IPS-NIHi11 (cell line): ENCODE data around the gene NEGR1.

Experiments
- DNase-seq: peaks from one replicate; pipeline ENCODE4 v3.0.0; 2012; ENCODE audit warnings: mixed read lengths, low spot score

The NEGR1 gene

GRCh38 chr1:71464016-71464415 lies 818.3 kb downstream of the NEGR1 start:
- DNase-seq = no peak

- no peak for DNase-seq
These were observed 819.2 kb downstream of the NEGR1 start for GRCh38 chr1:71463144-71463543.

GRCh38 chr1:71462247-71462646 lies 820.1 kb downstream of the NEGR1 start:
- DNase-seq = peak; percentile 74

DNA sequence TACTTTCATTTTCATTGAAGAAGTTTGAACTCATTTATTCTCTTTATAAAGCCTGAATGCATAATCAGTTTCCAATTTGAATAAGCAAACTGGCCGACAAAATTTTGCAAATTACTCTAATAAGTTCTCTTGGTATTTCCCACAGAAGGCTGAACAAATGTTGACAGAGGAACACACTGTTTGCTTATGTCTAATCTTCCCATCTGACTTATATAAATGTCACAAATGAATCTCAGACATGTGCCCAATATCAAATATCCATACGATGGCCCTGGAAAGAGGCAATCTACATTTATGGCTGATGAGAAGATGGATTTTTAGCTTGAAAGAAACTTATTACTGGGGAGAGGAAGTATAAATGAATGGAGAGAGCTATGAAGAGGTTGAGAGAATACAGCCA lies 820.9 kb downstream of the NEGR1 start:
- DNase-seq = no peak

DNA sequence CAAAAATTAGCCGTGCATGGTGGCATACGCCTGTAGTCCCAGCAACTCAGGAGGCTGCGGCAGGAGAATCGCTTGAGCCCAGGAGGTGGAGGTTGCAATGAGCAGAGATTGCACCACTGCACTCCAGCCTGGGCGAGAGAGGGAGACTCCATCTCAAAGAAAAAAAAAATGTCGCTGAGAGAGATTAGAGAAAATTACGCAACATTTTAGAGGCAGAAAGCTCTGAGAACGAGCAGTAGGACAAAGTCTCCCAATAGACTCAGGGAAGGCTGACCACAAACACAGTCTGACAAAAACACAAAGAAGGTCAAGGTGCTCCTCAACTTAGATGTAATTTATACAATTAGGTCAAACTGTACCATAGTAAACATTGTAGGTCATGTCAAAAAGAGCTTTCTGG lies 833.9 kb downstream of the NEGR1 start:
- no peak for DNase-seq

DNA sequence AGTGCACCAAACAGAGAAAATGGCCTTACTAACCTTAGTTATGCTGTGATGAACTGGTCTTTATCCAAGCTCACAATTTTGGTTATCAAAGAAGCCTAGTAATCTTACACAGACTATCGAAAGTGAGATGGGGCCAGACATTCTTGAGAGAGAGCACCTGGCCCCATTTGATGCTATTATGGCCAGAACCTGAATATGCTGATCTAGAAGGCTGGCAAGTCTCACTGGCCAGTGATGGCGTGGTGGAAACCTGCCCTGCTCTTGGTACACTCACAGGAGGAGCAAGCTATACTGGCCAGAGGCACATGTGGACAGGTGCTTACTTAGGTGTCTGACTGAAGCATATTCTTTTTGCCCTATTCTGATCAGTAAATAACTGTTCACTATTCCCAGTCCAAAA lies 843.7 kb downstream of the NEGR1 start:
- no peak for DNase-seq

GRCh38 chr1:71435951-71436350 lies 846.4 kb downstream of the NEGR1 start:
- DNase-seq = no peak

- DNase-seq = no peak
These were observed 848.1 kb downstream of the NEGR1 start for GRCh38 chr1:71434240-71434639.

- DNase-seq = no peak
These were observed 854.3 kb downstream of the NEGR1 start for GRCh38 chr1:71428029-71428428.

DNA sequence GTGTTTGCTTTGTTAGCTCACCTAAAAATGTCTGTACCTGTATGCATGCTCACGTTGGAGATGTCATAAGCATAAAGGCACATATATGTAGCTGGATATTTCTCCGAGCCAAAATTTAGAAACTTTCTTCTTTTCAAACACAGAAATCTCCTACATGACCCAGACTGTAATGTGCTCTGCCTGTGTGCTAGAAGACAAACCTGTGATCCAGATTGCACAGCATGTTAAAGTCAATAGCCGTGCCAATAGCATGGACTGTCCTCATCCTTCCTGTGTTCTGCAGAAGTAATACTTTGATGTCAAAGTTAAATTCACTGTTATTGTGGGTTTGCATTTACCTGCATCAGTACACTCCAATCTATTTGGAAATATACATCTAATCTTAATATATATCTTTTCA lies 855.3 kb downstream of the NEGR1 start:
- DNase-seq = no peak

DNA sequence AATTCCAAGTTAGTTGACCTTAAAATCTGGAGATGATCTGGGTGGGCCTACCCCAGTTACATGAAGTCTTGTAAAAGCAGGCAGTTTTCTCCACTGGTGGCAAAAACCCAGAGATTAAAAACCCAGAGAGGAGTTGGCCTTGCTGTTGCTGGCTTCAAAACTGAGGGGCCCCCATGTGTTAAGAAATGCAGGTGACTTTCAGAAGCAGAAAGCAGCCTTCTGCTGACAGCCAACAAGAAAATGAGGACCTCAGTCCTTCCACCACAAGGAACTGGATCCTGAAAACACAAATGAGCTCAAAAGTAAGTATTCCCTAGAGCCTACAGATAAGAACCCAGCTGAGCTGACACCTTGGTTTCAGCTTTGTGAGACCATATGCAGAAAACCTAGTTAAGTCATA lies 857.8 kb downstream of the NEGR1 start:
- no peak for DNase-seq

- DNase-seq = no peak
These were observed 860.1 kb downstream of the NEGR1 start for GRCh38 chr1:71422221-71422620.

DNA sequence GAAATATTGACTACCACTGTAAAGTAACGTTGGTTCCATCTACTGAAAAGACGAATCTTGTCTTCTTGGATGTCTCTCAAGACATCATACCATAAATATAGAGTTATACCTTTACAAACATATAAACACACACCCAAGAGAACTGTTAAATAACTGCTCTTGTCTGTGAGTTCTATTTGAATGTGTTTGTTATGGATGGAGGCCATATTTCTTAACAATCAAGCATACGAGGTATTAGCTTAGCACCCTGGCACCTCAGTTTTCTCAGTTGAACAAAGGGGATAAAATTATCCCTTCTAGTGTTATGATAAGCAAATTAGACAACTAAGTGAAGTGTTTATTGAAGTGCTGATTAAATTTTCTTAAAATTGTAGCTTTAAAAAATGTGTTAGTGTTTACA lies 864.9 kb downstream of the NEGR1 start:
- no peak for DNase-seq

- DNase-seq = no peak
These were observed 868.2 kb downstream of the NEGR1 start for GRCh38 chr1:71414179-71414578.

DNA sequence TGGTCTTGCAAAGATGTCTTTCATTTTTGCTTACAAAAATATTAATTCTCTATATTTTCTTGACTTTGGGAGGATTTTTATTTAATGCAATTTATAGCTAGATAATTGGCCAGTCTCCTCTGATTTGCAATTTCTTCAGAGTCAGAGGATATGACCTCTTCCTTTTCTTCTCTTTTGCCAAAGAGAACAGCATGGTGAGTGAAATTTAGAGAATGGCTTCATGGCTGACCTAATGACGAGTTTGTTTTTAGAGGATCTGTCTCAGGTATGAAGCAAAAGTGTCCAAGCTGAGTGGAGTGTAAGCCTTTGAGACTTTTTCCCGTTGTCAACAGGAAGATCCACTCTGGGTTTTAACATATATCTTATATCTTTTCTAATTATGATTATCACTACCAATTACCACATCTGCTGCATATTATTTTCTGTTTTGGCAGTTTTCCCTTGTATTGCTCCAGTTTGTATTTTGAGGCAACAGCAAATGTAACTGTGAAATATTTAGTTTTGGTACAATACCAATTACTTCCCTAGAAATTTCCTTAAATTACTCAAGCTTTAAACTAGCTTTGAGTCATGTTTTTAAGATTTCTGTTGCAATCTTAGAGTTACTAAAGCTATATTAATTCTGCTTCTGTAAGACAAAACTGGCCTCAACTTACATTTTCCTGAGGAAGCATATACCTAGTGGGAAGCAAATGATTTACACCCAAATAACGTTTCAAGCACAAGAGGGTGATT lies 868.7 kb downstream of the NEGR1 start:
- DNase-seq = no peak

DNA sequence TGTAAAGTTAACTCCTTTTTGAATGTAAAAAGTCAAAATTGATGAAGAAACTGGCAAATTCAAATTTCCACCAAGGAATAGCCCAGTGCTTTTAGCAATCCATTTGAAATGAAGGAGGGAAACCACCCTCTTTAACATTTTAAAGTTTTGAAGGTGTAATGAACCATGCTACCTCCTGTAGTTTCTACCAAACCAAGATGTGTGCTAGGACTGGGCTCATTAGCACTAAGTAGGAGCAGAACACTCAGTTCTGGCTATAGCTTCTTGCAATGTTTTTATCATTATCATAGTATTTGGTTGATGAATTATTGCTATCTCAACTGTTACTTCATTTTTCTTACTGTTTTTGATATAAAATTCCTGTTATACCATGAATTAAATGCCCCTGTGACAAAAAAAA lies 882.3 kb downstream of the NEGR1 start:
- no peak for DNase-seq

DNA sequence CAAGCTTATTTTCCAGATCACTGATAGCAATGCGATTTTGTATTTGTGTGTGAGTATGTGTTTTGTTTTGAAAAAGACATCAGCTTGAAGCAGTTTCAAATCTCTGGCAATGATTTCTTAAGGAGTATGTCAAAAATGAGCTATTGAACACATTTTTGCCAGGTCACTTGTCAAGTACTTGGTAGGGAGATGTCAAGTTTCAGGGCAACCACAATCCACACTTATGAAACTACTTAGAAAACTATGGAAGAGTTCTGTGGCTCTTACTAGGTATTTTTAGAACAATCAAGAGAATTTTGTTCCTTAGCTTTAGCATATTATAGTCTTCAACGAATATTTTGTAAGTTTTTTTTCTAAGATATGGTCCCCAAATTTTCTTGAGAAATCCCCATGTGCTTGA lies 882.7 kb downstream of the NEGR1 start:
- DNase-seq = no peak

DNA sequence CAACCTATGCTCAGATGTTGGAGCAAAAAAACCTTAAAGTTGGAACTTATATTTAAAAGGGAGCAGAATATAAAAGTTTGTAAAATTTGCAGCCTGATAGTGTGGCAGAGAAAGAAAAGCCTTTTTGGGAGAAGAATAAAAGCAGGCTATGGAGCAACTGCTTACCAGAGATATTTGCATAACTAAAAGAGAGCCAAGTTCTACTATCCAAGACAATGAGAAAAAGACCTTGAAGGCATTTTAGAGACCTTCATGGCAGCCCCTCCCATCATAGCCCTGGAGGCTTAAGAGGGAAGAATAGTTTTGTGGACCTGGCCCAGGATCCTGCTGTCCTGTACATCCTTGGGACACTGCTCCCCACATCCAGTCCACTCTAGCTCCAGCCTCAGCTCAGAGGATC lies 889.0 kb downstream of the NEGR1 start:
- peak; percentile 25 for DNase-seq

GRCh38 chr1:71390518-71390917 lies 891.8 kb downstream of the NEGR1 start:
- no peak for DNase-seq

DNA sequence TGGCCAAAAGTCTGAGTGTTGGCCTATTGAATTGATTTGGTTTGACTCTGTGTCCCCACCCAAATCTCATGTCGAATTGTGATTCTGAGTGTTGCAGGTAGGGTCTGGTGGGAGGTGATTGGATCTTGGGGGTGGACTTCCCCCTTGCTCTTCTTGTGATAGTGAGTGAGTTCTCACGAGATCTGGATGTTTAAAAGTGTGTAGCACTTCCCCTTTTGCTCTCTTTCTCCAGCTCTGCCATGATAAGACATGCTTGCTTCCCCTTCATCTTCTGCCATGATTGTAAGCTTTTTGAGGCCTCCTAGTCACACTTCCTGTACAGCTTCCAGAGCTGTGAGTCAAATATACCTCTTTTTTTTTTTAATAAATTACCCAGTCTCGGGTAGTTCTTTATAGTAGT lies 904.5 kb downstream of the NEGR1 start:
- no peak for DNase-seq

- DNase-seq = no peak
These were observed 909.8 kb downstream of the NEGR1 start for GRCh38 chr1:71372496-71372895.

DNA sequence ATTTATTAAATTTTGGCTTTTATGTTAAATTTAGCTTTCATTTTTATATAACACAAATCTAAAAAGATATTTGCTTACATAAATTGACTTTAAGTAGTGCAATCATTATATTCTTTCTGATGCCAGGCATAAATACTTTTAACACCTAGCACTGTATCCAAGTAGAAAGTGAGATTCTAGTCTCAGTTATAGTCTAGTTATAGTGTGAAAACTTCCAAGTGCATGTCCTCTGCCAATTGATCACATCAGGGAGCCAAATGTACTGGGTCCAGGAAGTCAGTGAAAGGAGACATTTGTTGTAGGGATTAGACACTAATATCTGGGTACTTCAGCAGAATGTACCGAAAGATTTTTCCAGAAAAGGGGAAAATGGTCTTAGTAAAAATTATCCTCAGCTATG lies 910.8 kb downstream of the NEGR1 start:
- DNase-seq = no peak

DNA sequence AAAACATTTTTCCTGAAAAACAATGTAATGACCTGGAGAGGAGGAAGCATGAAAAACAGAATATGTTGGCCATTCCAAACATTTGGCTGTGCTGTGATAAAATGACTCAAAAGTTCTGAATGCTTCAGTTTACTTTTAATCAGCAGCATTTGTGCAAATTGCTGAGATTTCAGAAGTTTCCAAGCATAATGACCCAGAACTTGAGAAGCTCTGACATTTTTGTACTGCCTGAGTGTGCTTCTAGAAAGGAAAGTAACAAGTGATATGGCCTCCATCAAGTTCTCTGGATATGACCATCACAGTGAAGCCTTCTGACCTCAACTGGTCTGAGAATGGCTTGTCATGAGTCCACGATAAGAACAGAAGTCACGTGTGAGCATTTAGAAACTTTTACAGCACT lies 918.1 kb downstream of the NEGR1 start:
- DNase-seq = no peak

DNA sequence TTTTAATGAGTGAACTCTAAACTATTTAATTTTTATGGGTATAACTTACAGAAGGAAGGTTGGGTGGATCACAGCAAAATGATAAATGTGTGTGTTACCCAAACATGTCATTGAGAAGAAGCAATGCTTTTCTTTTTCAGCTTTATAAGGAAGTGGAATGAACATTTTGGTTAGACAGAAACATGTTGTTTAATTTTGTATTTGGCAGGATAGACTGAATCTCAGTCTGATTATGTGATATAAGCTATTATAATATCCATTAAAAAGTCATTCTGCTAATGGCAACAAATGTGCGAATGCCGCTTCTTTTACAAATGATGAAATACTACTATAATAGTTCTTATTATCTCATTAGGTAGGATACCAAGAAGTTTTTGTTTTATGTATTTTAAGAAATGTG lies 919.6 kb downstream of the NEGR1 start:
- DNase-seq = no peak

GRCh38 chr1:71362076-71362475 lies 920.3 kb downstream of the NEGR1 start:
- no peak for DNase-seq
